H1 (cell line): ENCODE results near the gene MPV17L2. TPM values are rescaled to one million over a fixed set of nuclear protein-coding genes. Genes with fewer than 3 reads are reported as not detected.

Experiments used
- CTCF ChIA-PET: fragments of 300-600 bp; sonication (Branson Sonifier 250); formaldehyde crosslinking; loops from one replicate; lab custom pipeline; 2021; ENCODE audit not compliant: partially characterized antibody; lab: Charles Lee
- POLR2A ChIA-PET: fragments of 300-600 bp; sonication (Branson Sonifier 250); formaldehyde crosslinking; loops from one replicate; lab custom pipeline; 2021; ENCODE audit warnings: inconsistent platforms; ENCODE audit not compliant: partially characterized antibody; lab: Charles Lee
- DNase-seq, 2 experiments: peaks; one replicate each; pipeline versions ENCODE4 v3.0.0 to v3.0.0-alpha.2; 2010 to 2022; ENCODE audit warnings: low spot score in 2 of 2, low read depth in 1 of 2, mixed read lengths in 1 of 2
- FAIRE-seq: peaks from 2 replicates; lab custom pipeline; 2011; peaks lifted over from hg19 to GRCh38; lab: Jason Lieb, UNC
- H2AFZ ChIP-seq: 2 replicates; pipeline ENCODE4 v1.8.1; 2012; ENCODE audit warnings: low read length, inconsistent platforms
- H2AK5ac ChIP-seq: 2 replicates; pipeline ENCODE4 v1.6.1; 2013; ENCODE audit warnings: low read depth, low read length
- H2BK120ac ChIP-seq: replicated peaks from 2 replicates; pipeline ENCODE3; 2013; ENCODE audit warnings: low read depth, low read length, inconsistent platforms
- H2BK12ac ChIP-seq: 2 replicates; pipeline ENCODE4 v1.6.1; 2013; ENCODE audit warnings: low read depth, low read length
- H2BK15ac ChIP-seq: 2 replicates; pipeline ENCODE4 v1.6.1; 2013; ENCODE audit warnings: low read length
- H2BK20ac ChIP-seq: 2 replicates; pipeline ENCODE4 v1.6.1; 2013; ENCODE audit warnings: low read length
- H2BK5ac ChIP-seq: 2 replicates; pipeline ENCODE4 v1.6.1; 2013; ENCODE audit warnings: low read depth, low read length
- H3K14ac ChIP-seq: 2 replicates; pipeline ENCODE4 v1.6.1; 2013; ENCODE audit warnings: inconsistent platforms; ENCODE audit not compliant: insufficient read length
- H3K18ac ChIP-seq: 2 replicates; pipeline ENCODE4 v1.6.1; 2013; ENCODE audit warnings: low read length; ENCODE audit errors: extremely low read depth
- H3K23ac ChIP-seq: 2 replicates; pipeline ENCODE4 v1.6.1; 2013; ENCODE audit warnings: inconsistent platforms; ENCODE audit not compliant: insufficient read length
- H3K23me2 ChIP-seq: 2 replicates; pipeline ENCODE4 v1.6.1; 2013; ENCODE audit warnings: low read depth, low read length
- H3K27ac ChIP-seq: 2 replicates; pipeline ENCODE4 v1.6.1; 2011; ENCODE audit warnings: low read depth, low read length, inconsistent platforms
- H3K27me3 ChIP-seq, 4 experiments: replicated peaks in 1 of 4; 1 replicate in 1 of 4; 2 replicates in 3 of 4; pipeline versions ENCODE4 v1.6.1 to v1.8.1; 2011 to 2013; ENCODE audit warnings: low read length in 3 of 4, mild to moderate bottlenecking in 3 of 4, inconsistent platforms in 2 of 4, mixed read lengths in 2 of 4, moderate library complexity in 1 of 4; ENCODE audit not compliant: control insufficient read depth in 3 of 4, insufficient read depth in 3 of 4; ENCODE audit errors: extremely low read depth in 1 of 4
- H3K36me3 ChIP-seq, 4 experiments: 2 replicates each; pipeline versions ENCODE4 v1.6.1 to v1.8.1; 2011 to 2013; ENCODE audit warnings: mild to moderate bottlenecking in 4 of 4, low read length in 3 of 4, moderate library complexity in 2 of 4, control low read depth in 1 of 4, inconsistent platforms in 1 of 4; ENCODE audit not compliant: insufficient read depth in 4 of 4, control insufficient read depth in 2 of 4
- H3K4ac ChIP-seq: replicated peaks from 2 replicates; pipeline ENCODE3; 2013; ENCODE audit warnings: low read length, low read depth, mixed read lengths, inconsistent platforms; ENCODE audit not compliant: insufficient read length
- H3K4me1 ChIP-seq, 4 experiments: replicated peaks in 1 of 4; 1 replicate in 1 of 4; 2 replicates in 3 of 4; pipeline versions ENCODE4 v1.6.1 to v1.8.1; 2011 to 2013; ENCODE audit warnings: low read length in 3 of 4, inconsistent platforms in 2 of 4, mixed read lengths in 1 of 4; ENCODE audit not compliant: insufficient read depth in 4 of 4, control insufficient read depth in 3 of 4
- H3K4me2 ChIP-seq, 2 experiments: 2 replicates each; pipeline versions ENCODE4 v1.6.1 to v1.8.1; 2011 to 2013; ENCODE audit warnings: low read depth in 2 of 2, low read length in 2 of 2, control low read depth in 1 of 2, inconsistent platforms in 1 of 2, mild to moderate bottlenecking in 1 of 2; ENCODE audit not compliant: insufficient read depth in 1 of 2
- H3K4me3 ChIP-seq, 4 experiments: fragments of 200-600, 300-600 bp in 1 of 4; sonication (generic), shearing (Covaris generic), sonication (Bioruptor Twin) in 1 of 4; 2 replicates each; pipeline versions ENCODE4 v1.5.1 to v1.8.1; 2011 to 2016; ENCODE audit warnings: low read length in 4 of 4, low read depth in 3 of 4, control low read depth in 2 of 4, inconsistent platforms in 2 of 4, mild to moderate bottlenecking in 2 of 4, mixed read lengths in 1 of 4, moderate library complexity in 1 of 4; ENCODE audit not compliant: insufficient read depth in 2 of 4; ENCODE audit errors: extremely low read depth in 1 of 4
- H3K56ac ChIP-seq: replicated peaks from 2 replicates; pipeline ENCODE3; 2013; ENCODE audit warnings: low read depth, mild to moderate bottlenecking, mixed read lengths, low read length, inconsistent platforms; ENCODE audit not compliant: insufficient read length
- H3K79me1 ChIP-seq: 2 replicates; pipeline ENCODE4 v1.6.1; 2013; ENCODE audit warnings: low read depth, low read length, control low read depth
- H3K79me2 ChIP-seq, 2 experiments: 2 replicates each; pipeline versions ENCODE4 v1.6.1 to v1.8.1; 2012 to 2013; ENCODE audit warnings: low read length in 2 of 2, mild to moderate bottlenecking in 2 of 2, inconsistent platforms in 1 of 2; ENCODE audit not compliant: insufficient read depth in 2 of 2, control insufficient read depth in 1 of 2
- H3K9ac ChIP-seq, 4 experiments: replicated peaks in 1 of 4; 1 replicate in 1 of 4; 2 replicates in 3 of 4; pipeline versions ENCODE4 v1.6.1 to v1.8.1; 2011 to 2013; ENCODE audit warnings: low read depth in 3 of 4, low read length in 3 of 4, control low read depth in 2 of 4, mild to moderate bottlenecking in 2 of 4, moderate library complexity in 2 of 4, inconsistent platforms in 1 of 4; ENCODE audit errors: extremely low read depth in 1 of 4
- H3K9me3 ChIP-seq, 2 experiments: 2 replicates each; pipeline versions ENCODE4 v1.6.1 to v1.8.1; 2012 to 2013; ENCODE audit warnings: mild to moderate bottlenecking in 2 of 2, moderate library complexity in 2 of 2, control low read depth in 1 of 2, inconsistent platforms in 1 of 2, low read depth in 1 of 2, low read length in 1 of 2, mixed read lengths in 1 of 2; ENCODE audit not compliant: insufficient read depth in 2 of 2
- H4K20me1 ChIP-seq, 2 experiments: replicated peaks in 1 of 2; 2 replicates each; pipeline versions ENCODE3 to v1.8.1; 2011 to 2013; ENCODE audit warnings: inconsistent platforms in 2 of 2, low read length in 2 of 2, mild to moderate bottlenecking in 1 of 2; ENCODE audit not compliant: insufficient read depth in 2 of 2, control insufficient read depth in 1 of 2
- H4K5ac ChIP-seq: 2 replicates; pipeline ENCODE4 v1.6.1; 2013; ENCODE audit warnings: low read length, low read depth, mixed read lengths, inconsistent platforms; ENCODE audit not compliant: insufficient read length
- H4K8ac ChIP-seq: 2 replicates; pipeline ENCODE4 v1.8.0; 2013; ENCODE audit warnings: mild to moderate bottlenecking, moderate library complexity, low read length, inconsistent platforms; ENCODE audit not compliant: insufficient read depth; ENCODE audit errors: extremely low read depth
- H4K91ac ChIP-seq: replicated peaks from 2 replicates; pipeline ENCODE3; 2013; ENCODE audit warnings: low read length, mixed read lengths, inconsistent platforms; ENCODE audit not compliant: insufficient read length
- CBX5 ChIP-seq: fragments of 300-800, 300-1000 bp; sonication (generic); IDR thresholded peaks from 2 replicates; pipeline ENCODE4 v1.7.1; 2016; ENCODE audit warnings: antibody characterized with exemption, low read length, low read depth
- EP300 ChIP-seq, 2 experiments: IDR thresholded peaks; 1 replicate in 1 of 2; 2 replicates in 1 of 2; pipeline ENCODE4 v1.6.1; 2011 to 2012; ENCODE audit warnings: low read depth in 2 of 2, low read length in 2 of 2, mild to moderate bottlenecking in 2 of 2, borderline replicate concordance in 1 of 2, inconsistent platforms in 1 of 2, moderate library complexity in 1 of 2
- GTF2F1 ChIP-seq: IDR thresholded peaks from 2 replicates; pipeline ENCODE4 v1.6.1; 2012; ENCODE audit warnings: low read depth, low read length, improper control_type of control experiment, borderline replicate concordance
- HDAC2 ChIP-seq, 2 experiments: fragments of 300-600 bp in 1 of 2; sonication (generic) in 1 of 2; IDR thresholded peaks; 2 replicates each; pipeline ENCODE4 v1.6.1; 2011 to 2012; ENCODE audit warnings: low read depth in 2 of 2, low read length in 2 of 2, mild to moderate bottlenecking in 2 of 2, moderate library complexity in 2 of 2, borderline replicate concordance in 1 of 2, inconsistent platforms in 1 of 2
- KDM4A ChIP-seq: IDR thresholded peaks from one replicate; pipeline ENCODE4 v1.7.1; 2012; ENCODE audit warnings: low read depth, mild to moderate bottlenecking, moderate library complexity, low read length, inconsistent platforms; ENCODE audit not compliant: severe bottlenecking
- RAD21 ChIP-seq, 2 experiments: IDR thresholded peaks in 1 of 2; conservative IDR thresholded peaks in 1 of 2; 2 replicates each; pipeline ENCODE4 v1.6.1; 2011; ENCODE audit warnings: low read depth in 2 of 2, low read length in 2 of 2, improper control_type of control experiment in 1 of 2, inconsistent platforms in 1 of 2, mild to moderate bottlenecking in 1 of 2, moderate library complexity in 1 of 2
- SUZ12 ChIP-seq: fragments of 200-600 bp; sonication (generic); IDR thresholded peaks from 2 replicates; pipeline ENCODE4 v1.6.1; 2012; ENCODE audit warnings: mild to moderate bottlenecking, inconsistent platforms, low read length, moderate library complexity, mixed read lengths
- TBP ChIP-seq: IDR thresholded peaks from 2 replicates; pipeline ENCODE4 v1.6.1; 2011; ENCODE audit warnings: low read depth, low read length, improper control_type of control experiment
- TEAD4 ChIP-seq: IDR thresholded peaks from 2 replicates; pipeline ENCODE4 v1.6.1; 2012; ENCODE audit warnings: low read depth, low read length, inconsistent platforms, mixed read lengths
- ZNF274 ChIP-seq: IDR thresholded peaks from 2 replicates; pipeline ENCODE4 v1.7.0; 2012; ENCODE audit warnings: low read length, borderline replicate concordance; ENCODE audit errors: extremely low read depth
- polyA plus RNA-seq, 7 experiments: library from polyadenylated mRNA; depleted of rRNA in 3 of 7; stranded (reverse) in 5 of 7; unstranded in 2 of 7; fragments of >200 nt in 5 of 7; fragments of 200-250 nt in 2 of 7; gene quantifications; 1 replicate in 5 of 7; 2 replicates in 1 of 7; 4 replicates in 1 of 7; pipeline versions ENCODE4 v1.2.1 to v1.2.3, GENCODE V29; 2011 to 2013; ENCODE audit warnings: missing spikeins in 2 of 7, mixed read lengths in 2 of 7
- total RNA-seq: library from RNA; stranded (reverse); fragmentation: NEBNext Ultra II Directional; extraction: Animal tissue kit (Norgen Biotek cat#: 25700); gene quantifications from 2 replicates; pipeline ENCODE4 v1.2.1, GENCODE V29; 2021
- TF ChIP-seq, protein P1 (sequence below): IDR thresholded peaks from 2 replicates; pipeline ENCODE4 v1.6.1; 2012; ENCODE audit warnings: inconsistent platforms

Gene MPV17L2
- total and polyA plus RNA-seq, 2 of the 8 experiments (the other 6 are each of a cell fraction or from before 2014, with no cell fraction given) = 24.2 to 82.6 TPM

DNA sequence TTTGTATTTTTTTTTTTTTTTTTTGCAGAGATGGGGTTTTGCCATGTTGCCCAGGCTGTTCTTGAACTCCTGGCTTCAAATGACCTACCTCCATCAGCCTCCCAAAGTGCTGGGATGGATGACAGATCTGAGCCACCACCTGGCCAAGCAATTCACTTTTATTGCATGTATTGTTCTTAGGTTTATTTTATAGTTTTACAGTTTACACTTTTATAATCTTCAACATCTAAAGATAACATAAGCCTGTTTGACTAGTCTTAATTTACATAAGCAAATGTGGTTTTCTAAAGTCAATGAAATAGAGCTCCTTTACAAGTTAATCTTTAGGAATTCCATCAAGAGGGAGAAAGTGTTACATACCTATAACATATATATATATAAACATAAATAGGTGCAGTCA, 9.5 kb upstream of the MPV17L2 start:
- Histone ChIP-seq H2BK5ac (no peak overlapping the region), H3K56ac (no peak overlapping the region), H2AK5ac (no peak overlapping the region), H4K20me1 (no peaks in the 10 kb centered on the region), H2BK120ac (no peak overlapping the region), H2AFZ (no peak overlapping the region), H3K4me1 (peaks cover 0 to 5% (median 1%) of the 10 kb centered on the region in 4 experiments; a peak in 4 of 7 replicates), H3K79me1 (no peaks in the 10 kb centered on the region), H2BK20ac (no peak overlapping the region), H3K27me3 (no peaks in the 10 kb centered on the region), H3K23me2 (no peaks in the 10 kb centered on the region), H3K27ac (no peak overlapping the region), H3K9me3 (no peaks in the 10 kb centered on the region), H3K4me3 (no peak overlapping the region), H4K91ac (no peak overlapping the region), H3K36me3 (no peaks in the 10 kb centered on the region), H4K8ac (no peak overlapping the region), H2BK12ac (no peak overlapping the region), H2BK15ac (no peak overlapping the region), H3K23ac (no peak overlapping the region), H3K79me2 (no peaks in the 10 kb centered on the region), H3K14ac (no peak overlapping the region), H3K4me2 (no peak overlapping the region), H3K4ac (no peak overlapping the region), H4K5ac (no peak overlapping the region), H3K18ac (no peak overlapping the region), H3K9ac (no peak overlapping the region)
- TF ChIP-seq SUZ12 (no peak), KDM4A (no peak), GTF2F1 (no peak), TEAD4 (no peak), CBX5 (no peak), ZNF274 (no peak), HDAC2 (IDR thresholded peaks at IDR 0.05; ENCODE audit: borderline replicate concordance in 1 of 2, low read depth in 2 of 2, low read length in 2 of 2) (no peak), RAD21 (IDR thresholded peaks at IDR 0.05 in 1 of 2, conservative IDR thresholded peaks at IDR 0.05 in 1 of 2; ENCODE audit: low read depth in 2 of 2, low read length in 2 of 2) (no peak), EP300 (IDR thresholded peaks at IDR 0.05; ENCODE audit: borderline replicate concordance in 1 of 2, low read depth in 2 of 2, low read length in 2 of 2) (no peak), TBP (no peak)
- TF ChIP-seq, protein P1, sequence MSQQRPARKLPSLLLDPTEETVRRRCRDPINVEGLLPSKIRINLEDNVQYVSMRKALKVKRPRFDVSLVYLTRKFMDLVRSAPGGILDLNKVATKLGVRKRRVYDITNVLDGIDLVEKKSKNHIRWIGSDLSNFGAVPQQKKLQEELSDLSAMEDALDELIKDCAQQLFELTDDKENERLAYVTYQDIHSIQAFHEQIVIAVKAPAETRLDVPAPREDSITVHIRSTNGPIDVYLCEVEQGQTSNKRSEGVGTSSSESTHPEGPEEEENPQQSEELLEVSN = no peak
- ChIA-PET CTCF (interaction anchor here (0.6 to 4.1 kb wide), 6 partner anchors 8 to 141 kb away, joined by 3 to 20 read pairs (median 4); partner anchors contain the start of gene MPV17L2), POLR2A (interaction anchor here (0.8 to 1.3 kb wide), 5 partner anchors 9 to 62 kb away, joined by 3 to 7 read pairs (median 4); partner anchors contain the start of gene IFI30)
- FAIRE-seq = no peak
- no peak for DNase-seq
